Lower lobe of right lung (tissue), 2 donors: ENCODE measurements around the gene B4GALT6. TPM values are rescaled to one million over a fixed set of nuclear protein-coding genes. Genes with fewer than 3 reads are reported as not detected.
A peak's percentile ranks its signal among the peaks of the same experiment; 100 is the strongest.

Source experiments
- ATAC-seq, 2 donors: fragments of 200-7000 bp; cut with Tn5 transposase; one replicate each; pipeline ENCODE4 v1.9.1; 2020 to 2022; ENCODE audit warnings: mild to moderate bottlenecking in 2 of 2, moderate library complexity in 2 of 2
- DNase-seq: peaks from one replicate; pipeline ENCODE4 v3.0.0-alpha.2; 2020
- H3K27ac ChIP-seq: fragments of 200-600 bp; one replicate; pipeline ENCODE4 v1.8.0; 2022
- H3K27me3 ChIP-seq: fragments of 200-600 bp; one replicate; pipeline ENCODE4 v1.8.0; 2022; ENCODE audit warnings: low read depth
- H3K36me3 ChIP-seq: fragments of 200-600 bp; one replicate; pipeline ENCODE4 v1.8.0; 2022; ENCODE audit warnings: mild to moderate bottlenecking
- H3K4me1 ChIP-seq: fragments of 200-600 bp; one replicate; pipeline ENCODE4 v1.8.0; 2022
- H3K4me3 ChIP-seq: fragments of 200-600 bp; one replicate; pipeline ENCODE4 v1.8.0; 2022; ENCODE audit warnings: mild to moderate bottlenecking
- H3K9me3 ChIP-seq: fragments of 200-600 bp; one replicate; pipeline ENCODE4 v1.8.0; 2022
- CTCF ChIP-seq: fragments of 200-600 bp; IDR thresholded peaks from one replicate; pipeline ENCODE4 v1.8.0; 2022; ENCODE audit warnings: antibody characterized with exemption, mild to moderate bottlenecking
- intact Hi-C: fragments of 100-400 bp; cut with DNase I; formaldehyde crosslinking; loops from one replicate; pipeline ENCODE4 v1.11.0; 2022
- total RNA-seq: library from RNA; stranded (reverse); fragmentation: NEBNext Ultra II Directional; extraction: Animal tissue kit (Norgen Biotek cat#: 25700); gene quantifications from one replicate; pipeline ENCODE4 v1.2.1, GENCODE V29; 2021
- donor health status: DM: no; HTN: yes; CAD: no; lungs with severe emphysema.

The B4GALT6 gene
- total RNA-seq, 1 donor from 2014 or later = 4.6 TPM

GRCh38 chr18:31652877-31653276 is 31.5 kb downstream of the B4GALT6 start:
- no peaks in the 10 kb centered on the region for H3K9me3 ChIP-seq
- H3K4me1 ChIP-seq = no peaks in the 10 kb centered on the region
- DNase-seq (no peak), ATAC-seq (no peak)
- no peak overlapping the region for H3K4me3 ChIP-seq
- intact Hi-C loops = no loop called here
- no peak overlapping the region for H3K27ac ChIP-seq
- TF ChIP-seq CTCF = no peak
- H3K36me3 ChIP-seq = no peaks in the 10 kb centered on the region
- no peaks in the 10 kb centered on the region for H3K27me3 ChIP-seq

- H3K4me3 ChIP-seq = no peak overlapping the region
- H3K36me3 ChIP-seq = no peaks in the 10 kb centered on the region
- ATAC-seq (no peak), DNase-seq (no peak)
- H3K4me1 ChIP-seq = no peaks in the 10 kb centered on the region
- no peak for TF ChIP-seq CTCF
- H3K27me3 ChIP-seq = no peaks in the 10 kb centered on the region
- intact Hi-C loops = no loop called here
- no peak overlapping the region for H3K27ac ChIP-seq
- H3K9me3 ChIP-seq = no peaks in the 10 kb centered on the region
These were observed 32.0 kb downstream of the B4GALT6 start for GRCh38 chr18:31652357-31652756.

GRCh38 chr18:31651369-31651768 is 33.0 kb downstream of the B4GALT6 start:
- Histone ChIP-seq H3K9me3 (no peaks in the 10 kb centered on the region), H3K4me3 (no peak overlapping the region), H3K27me3 (no peaks in the 10 kb centered on the region), H3K4me1 (no peaks in the 10 kb centered on the region), H3K36me3 (no peaks in the 10 kb centered on the region), H3K27ac (no peak overlapping the region)
- TF ChIP-seq CTCF = no peak
- no peak for ATAC-seq
- no peak for DNase-seq
- intact Hi-C loops = no loop called here

- no peak overlapping the region for H3K27ac ChIP-seq
- DNase-seq (no peak), ATAC-seq (peak in 1 of 2 donors; percentile 28)
- intact Hi-C loops = no loop called here
- no peaks in the 10 kb centered on the region for H3K27me3 ChIP-seq
- no peak overlapping the region for H3K4me3 ChIP-seq
- TF ChIP-seq CTCF = no peak
- no peaks in the 10 kb centered on the region for H3K36me3 ChIP-seq
- H3K9me3 ChIP-seq = no peaks in the 10 kb centered on the region
- H3K4me1 ChIP-seq = no peaks in the 10 kb centered on the region
These were observed 34.2 kb downstream of the B4GALT6 start for GRCh38 chr18:31649978-31650719.

- no peaks in the 10 kb centered on the region for H3K9me3 ChIP-seq
- H3K36me3 ChIP-seq = no peaks in the 10 kb centered on the region
- intact Hi-C loops = no loop called here
- H3K4me3 ChIP-seq = no peak overlapping the region
- DNase-seq = no peak
- no peak for ATAC-seq
- TF ChIP-seq CTCF = no peak
- no peaks in the 10 kb centered on the region for H3K4me1 ChIP-seq
- H3K27ac ChIP-seq = no peak overlapping the region
- no peaks in the 10 kb centered on the region for H3K27me3 ChIP-seq
These were observed 34.9 kb downstream of the B4GALT6 start for GRCh38 chr18:31649449-31649848.
